ENCODE results near the gene NAPSA.

NAPSA gene

GRCh38 chr19:50329146-50329925 is 36.1 kb downstream of the NAPSA start, which contains the start of gene KCNC3:
TSS of gene KCNC3 (minus strand) at chr19:50329377. CDS start at chr19:50329082, 295 bp downstream.
- H3K36me3 ChIP-seq (ENCODE audit: control insufficient read depth, insufficient read depth, low read length): no peaks in the 10 kb centered on the region
- peak within 1 kb of the TSS; percentile 47 for H3K4me3 ChIP-seq (ENCODE audit: low read depth, low read length)
- H3K4me1 ChIP-seq: peaks cover 24% of the 10 kb centered on the region
- H3K79me2 ChIP-seq: peaks cover 7% of the 10 kb centered on the region
- peak within 1 kb of the TSS; percentile 63 for H2AFZ ChIP-seq
- peak within 1 kb of the TSS; percentile 71 for H3K4me2 ChIP-seq (ENCODE audit: low read length)
- no peaks in the 10 kb centered on the region for H3K27me3 ChIP-seq (ENCODE audit: control insufficient read depth, insufficient read depth, low read length)
- H3K9me3 ChIP-seq (ENCODE audit: control insufficient read depth, low read length): no peaks in the 10 kb centered on the region
- H3K27ac ChIP-seq: peak within 1 kb of the TSS; percentile 99
- H3K9ac ChIP-seq: no peak within 1 kb of the TSS
- no peak for TF ChIP-seq CTCF (IDR thresholded peaks at IDR 0.05)

GRCh38 chr19:50328873-50329145 is 36.6 kb downstream of the NAPSA start:
- no peak overlapping the region for H3K4me2 ChIP-seq (ENCODE audit: low read length)
- no peaks in the 10 kb centered on the region for H3K36me3 ChIP-seq (ENCODE audit: control insufficient read depth, insufficient read depth, low read length)
- no peak overlapping the region for H2AFZ ChIP-seq
- no peak overlapping the region for H3K4me3 ChIP-seq (ENCODE audit: low read depth, low read length)
- no peak overlapping the region for H3K9ac ChIP-seq
- no peak overlapping the region for H3K27ac ChIP-seq
- TF ChIP-seq CTCF (IDR thresholded peaks at IDR 0.05): no peak
- H3K27me3 ChIP-seq (ENCODE audit: control insufficient read depth, insufficient read depth, low read length): no peaks in the 10 kb centered on the region
- no peaks in the 10 kb centered on the region for H3K9me3 ChIP-seq (ENCODE audit: control insufficient read depth, low read length)
- peaks cover 20% of the 10 kb centered on the region for H3K4me1 ChIP-seq
- peaks cover 4% of the 10 kb centered on the region for H3K79me2 ChIP-seq

- Histone ChIP-seq H3K4me1 (peaks cover 20% of the 10 kb centered on the region), H3K27me3 (ENCODE audit: control insufficient read depth, insufficient read depth, low read length) (no peaks in the 10 kb centered on the region)
Observed at GRCh38 chr19:50328224-50328872, 37.1 kb downstream of the NAPSA start.

GRCh38 chr19:50327461-50328223 is 37.8 kb downstream of the NAPSA start:
- Histone ChIP-seq H2AFZ (no peak overlapping the region), H3K27ac (peak overlapping the region; percentile 20), H3K4me1 (peaks cover 15% of the 10 kb centered on the region), H3K4me2 (ENCODE audit: low read length) (peak overlapping the region; percentile 58), H3K9me3 (ENCODE audit: control insufficient read depth, low read length) (no peaks in the 10 kb centered on the region), H3K36me3 (ENCODE audit: control insufficient read depth, insufficient read depth, low read length) (no peaks in the 10 kb centered on the region), H3K4me3 (ENCODE audit: low read depth, low read length) (peak overlapping the region; percentile 1), H3K79me2 (peaks cover 4% of the 10 kb centered on the region), H3K27me3 (ENCODE audit: control insufficient read depth, insufficient read depth, low read length) (no peaks in the 10 kb centered on the region), H3K9ac (no peak overlapping the region)
- no peak for TF ChIP-seq CTCF (IDR thresholded peaks at IDR 0.05)

More at GRCh38 chr19:50328224-50328872, 37.1 kb downstream of the NAPSA start:
- H2AFZ ChIP-seq: peak overlapping the region; percentile 63
- no peaks in the 10 kb centered on the region for H3K36me3 ChIP-seq (ENCODE audit: control insufficient read depth, insufficient read depth, low read length)
- H3K9me3 ChIP-seq (ENCODE audit: control insufficient read depth, low read length): no peaks in the 10 kb centered on the region
- H3K9ac ChIP-seq: no peak overlapping the region
- TF ChIP-seq CTCF (IDR thresholded peaks at IDR 0.05): peak; percentile 13
- H3K4me3 ChIP-seq (ENCODE audit: low read depth, low read length): peak overlapping the region; percentile 47
- H3K27ac ChIP-seq: peak overlapping the region; percentile 31
- peak overlapping the region; percentile 64 for H3K4me2 ChIP-seq (ENCODE audit: low read length)
- peaks cover 4% of the 10 kb centered on the region for H3K79me2 ChIP-seq

Measured in parathyroid adenoma (tissue), 2 donors.